HAP-1 (cell line): ENCODE data around the gene SIPA1L3.

Source experiments
- DNase-seq, 2 experiments: peaks; one replicate each; pipeline ENCODE4 v3.0.0-alpha.2; 2016 to 2020; ENCODE audit warnings: low spot score in 2 of 2
- H3K27me3 ChIP-seq: fragments of 250-450 bp; sonication (Bioruptor Pico); 2 replicates; pipeline ENCODE4 v1.5.1; 2020; ENCODE audit warnings: low read depth, mild to moderate bottlenecking, moderate library complexity
- H3K36me3 ChIP-seq: fragments of 250-450 bp; sonication (Bioruptor Pico); replicated peaks from 2 replicates; pipeline ENCODE4 v1.5.1; 2020; ENCODE audit warnings: mild to moderate bottlenecking
- H3K4me1 ChIP-seq: fragments of 250-450 bp; sonication (Bioruptor Pico); 2 replicates; pipeline ENCODE4 v1.5.1; 2020; ENCODE audit warnings: mild to moderate bottlenecking
- H3K4me3 ChIP-seq: fragments of 250-450 bp; sonication (Bioruptor Pico); 2 replicates; pipeline ENCODE4 v1.5.1; 2020; ENCODE audit warnings: mild to moderate bottlenecking, moderate library complexity
- H3K9me3 ChIP-seq: fragments of 250-450 bp; sonication (Bioruptor Pico); 2 replicates; pipeline ENCODE4 v1.5.1; 2020; ENCODE audit warnings: mild to moderate bottlenecking, moderate library complexity
- in situ Hi-C: fragments of 300-500 bp; cut with MboI; formaldehyde crosslinking; loops from 3 replicates; pipeline ENCODE4 v1.14.3; 2020; ENCODE audit warnings: low sequenced_read_pairs, inconsistent platforms, mixed read lengths

SIPA1L3 gene

DNA sequence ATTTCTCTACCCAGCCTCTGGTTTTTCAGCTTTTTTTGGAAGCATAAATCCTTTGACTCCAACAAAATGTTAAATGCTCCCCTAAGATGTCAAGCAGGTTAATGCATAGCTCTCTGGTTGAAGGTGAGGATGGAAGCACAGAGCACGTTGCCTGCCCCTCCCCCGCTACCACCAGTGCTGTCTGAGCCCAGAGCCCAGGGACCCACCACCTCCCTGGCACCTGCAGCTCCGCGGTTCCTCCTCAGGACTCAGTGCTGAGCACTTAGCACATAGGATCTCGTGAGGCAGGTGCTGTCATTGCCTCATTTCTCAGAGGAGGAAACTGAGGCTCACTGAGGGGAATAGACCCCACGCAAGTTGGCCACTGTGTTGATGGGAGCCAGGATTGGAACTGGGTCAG, 268.4 kb downstream of the SIPA1L3 start:
- Histone ChIP-seq H3K27me3 (no peaks in the 10 kb centered on the region), H3K4me1 (no peaks in the 10 kb centered on the region), H3K4me3 (no peak overlapping the region), H3K36me3 (no peaks in the 10 kb centered on the region), H3K9me3 (peaks cover 3% of the 10 kb centered on the region; the same call in 1 of the 2 replicates)
- no peak for DNase-seq
- in situ Hi-C loops = no loop called here

DNA sequence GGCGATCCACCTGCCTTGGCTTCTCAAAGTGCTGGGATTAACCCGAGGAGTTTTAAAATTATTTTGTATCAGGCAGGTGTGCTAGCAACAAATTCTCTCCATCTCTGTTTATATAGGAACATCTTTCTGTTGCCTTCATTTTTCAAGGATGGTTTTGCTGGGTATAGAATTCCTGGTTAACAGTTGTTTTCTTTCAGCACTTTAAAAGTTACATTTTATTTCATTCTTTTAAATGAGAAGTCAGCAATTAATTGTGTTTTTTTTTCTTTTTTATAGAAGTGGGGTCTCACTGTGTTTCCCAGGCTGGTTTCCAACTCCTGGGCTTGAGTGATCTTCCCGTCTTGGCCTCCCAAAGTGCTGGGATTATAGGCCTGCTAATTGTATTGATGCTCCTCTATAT, 273.1 kb downstream of the SIPA1L3 start:
- Histone ChIP-seq H3K4me1 (no peaks in the 10 kb centered on the region), H3K36me3 (no peaks in the 10 kb centered on the region), H3K9me3 (peaks cover 3% of the 10 kb centered on the region; the same call in 1 of the 2 replicates), H3K4me3 (no peak overlapping the region), H3K27me3 (no peaks in the 10 kb centered on the region)
- DNase-seq = no peak
- in situ Hi-C loops = no loop called here

DNA sequence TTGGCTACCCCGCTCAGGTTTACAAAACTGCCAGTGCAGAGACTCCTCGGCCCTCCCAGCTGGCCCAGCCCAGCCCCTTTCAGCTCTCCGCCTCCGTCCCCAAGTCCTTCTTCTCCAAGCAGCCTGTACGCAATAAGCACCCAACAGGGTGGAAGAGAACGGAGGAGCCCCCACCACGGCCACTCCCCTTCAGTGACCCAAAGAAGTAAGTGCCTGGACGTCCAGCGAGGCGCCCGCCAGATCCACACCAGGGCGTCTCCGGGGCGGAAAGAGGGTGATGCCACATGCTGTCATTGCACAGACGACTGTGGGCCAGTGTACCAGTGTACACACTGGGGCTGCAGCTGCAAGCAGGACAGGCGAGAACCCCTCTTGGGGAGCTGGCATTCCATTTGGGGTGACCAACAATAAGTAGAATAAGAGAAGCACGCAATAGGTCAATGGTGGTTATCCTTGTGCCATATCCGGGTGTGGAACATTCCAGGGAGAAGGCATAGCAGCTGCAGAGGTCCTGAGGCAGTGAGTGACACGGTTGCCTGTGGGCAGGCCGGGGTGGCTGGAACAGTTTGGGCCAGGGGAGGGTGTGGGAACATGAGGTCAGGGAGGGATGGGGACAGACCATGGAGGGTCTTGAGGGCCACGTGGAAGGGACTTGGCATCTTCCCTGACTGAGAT, 275.7 kb downstream of the SIPA1L3 start:
- DNase-seq = no peak
- Histone ChIP-seq H3K4me1 (no peaks in the 10 kb centered on the region), H3K27me3 (no peaks in the 10 kb centered on the region), H3K4me3 (no peak overlapping the region), H3K9me3 (peaks cover 3% of the 10 kb centered on the region; the same call in 1 of the 2 replicates), H3K36me3 (no peaks in the 10 kb centered on the region)
- in situ Hi-C loops = no loop called here

DNA sequence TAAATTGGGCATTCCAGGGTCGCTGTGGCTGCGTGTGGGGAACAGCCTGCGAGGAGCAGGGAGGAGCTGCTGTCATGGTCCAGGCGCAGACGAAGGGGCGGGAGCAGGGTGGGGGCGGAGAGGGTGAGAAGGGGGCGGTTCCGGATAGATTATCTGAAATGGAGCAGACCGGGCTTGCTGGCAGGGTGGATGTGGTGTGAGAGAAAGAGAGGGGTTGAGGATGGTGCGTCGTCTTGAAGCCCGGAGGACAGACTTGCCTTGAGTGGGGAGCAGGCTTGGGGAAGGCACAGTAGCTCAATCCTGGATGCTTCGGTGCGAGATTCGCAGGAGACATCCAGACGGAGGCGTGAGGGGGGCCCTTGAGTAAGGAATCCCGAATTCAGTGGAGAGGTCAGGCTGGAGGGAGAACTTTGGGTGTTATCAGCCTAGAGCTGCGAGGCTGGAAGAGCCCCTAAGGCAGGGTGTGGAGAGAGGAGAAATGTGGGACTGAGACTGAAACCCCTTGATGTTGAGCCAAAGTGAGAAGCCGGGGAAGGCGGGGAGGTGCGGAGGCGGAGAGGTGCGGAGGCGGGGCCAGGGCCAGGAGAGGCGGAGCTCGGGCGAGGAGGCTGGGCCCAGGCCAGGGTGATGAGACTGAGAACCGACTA, 276.4 kb downstream of the SIPA1L3 start:
- in situ Hi-C loops = no loop called here
- H3K27me3 ChIP-seq = no peaks in the 10 kb centered on the region
- no peaks in the 10 kb centered on the region for H3K4me1 ChIP-seq
- no peaks in the 10 kb centered on the region for H3K36me3 ChIP-seq
- H3K9me3 ChIP-seq = peaks cover 3% of the 10 kb centered on the region; the same call in 1 of the 2 replicates
- no peak overlapping the region for H3K4me3 ChIP-seq
- DNase-seq = peak in 1 of 2 experiments; percentile 49

DNA sequence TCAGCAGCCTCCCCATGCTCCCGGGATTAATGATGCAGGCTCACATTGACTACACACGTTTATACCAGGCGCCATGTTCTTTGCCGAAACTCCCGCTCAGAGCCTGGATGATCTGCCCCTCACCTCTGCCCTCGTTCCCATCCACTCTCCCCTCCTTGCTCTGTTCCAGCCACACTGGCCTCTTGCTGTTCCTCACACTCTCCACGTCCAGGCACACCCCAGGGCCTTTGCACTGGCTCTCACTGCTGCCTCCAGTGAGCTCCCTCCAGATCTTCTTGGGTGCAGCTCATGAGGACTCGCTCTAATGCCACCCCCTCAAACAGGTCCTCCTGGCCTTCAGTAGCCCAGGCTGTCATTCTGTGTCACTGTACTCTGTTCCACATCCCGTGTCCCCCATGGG, 277.8 kb downstream of the SIPA1L3 start:
- Histone ChIP-seq H3K36me3 (no peaks in the 10 kb centered on the region), H3K4me3 (no peak overlapping the region), H3K4me1 (no peaks in the 10 kb centered on the region), H3K27me3 (no peaks in the 10 kb centered on the region), H3K9me3 (peaks cover 3% of the 10 kb centered on the region; the same call in 1 of the 2 replicates)
- no peak for DNase-seq
- in situ Hi-C loops = no loop called here

DNA sequence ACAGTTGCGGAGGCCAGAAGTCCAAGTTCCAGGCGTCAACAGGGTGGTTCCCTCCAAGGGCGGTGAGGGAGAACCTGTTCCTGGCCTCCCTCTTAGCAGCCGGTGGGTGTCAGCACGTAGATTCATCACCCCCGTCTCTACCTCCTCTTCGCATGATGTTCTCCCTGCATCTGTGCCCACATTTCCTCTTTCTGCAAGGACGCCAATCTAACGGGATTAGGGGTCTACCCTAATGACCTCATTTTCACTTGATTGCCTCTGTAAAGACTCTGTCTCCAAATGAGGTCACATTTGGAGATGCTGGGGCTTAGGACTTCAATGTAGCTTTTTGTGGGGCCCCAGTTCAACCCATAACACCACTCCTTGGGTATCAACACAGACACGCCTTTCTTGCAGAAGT, 278.6 kb downstream of the SIPA1L3 start:
- Histone ChIP-seq H3K27me3 (no peaks in the 10 kb centered on the region), H3K4me3 (no peak overlapping the region), H3K4me1 (no peaks in the 10 kb centered on the region), H3K36me3 (no peaks in the 10 kb centered on the region), H3K9me3 (no peaks in the 10 kb centered on the region)
- in situ Hi-C loops = no loop called here
- DNase-seq = no peak

DNA sequence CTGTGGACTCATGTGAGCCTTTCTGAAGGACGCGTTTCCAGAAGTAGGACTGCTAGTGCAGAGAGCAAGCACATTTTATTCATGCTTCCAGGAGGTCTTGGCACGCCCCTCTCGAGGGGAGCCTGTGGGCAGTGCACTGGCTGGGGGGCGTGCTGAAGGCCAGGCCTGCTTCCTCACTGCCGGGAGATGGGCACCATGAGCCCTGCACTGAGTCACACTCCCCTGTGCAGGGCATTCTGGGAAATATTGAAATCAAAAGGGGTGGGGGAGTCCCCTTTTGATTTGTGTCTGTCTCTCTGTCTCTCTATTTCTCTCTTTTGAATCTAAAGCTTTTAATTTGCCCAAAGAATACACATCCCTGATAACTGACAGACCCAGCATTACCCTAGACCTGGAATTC, 283.1 kb downstream of the SIPA1L3 start:
- DNase-seq = no peak
- Histone ChIP-seq H3K4me3 (no peak overlapping the region), H3K9me3 (no peaks in the 10 kb centered on the region), H3K36me3 (no peaks in the 10 kb centered on the region), H3K4me1 (no peaks in the 10 kb centered on the region), H3K27me3 (no peaks in the 10 kb centered on the region)
- in situ Hi-C loops = no loop called here

DNA sequence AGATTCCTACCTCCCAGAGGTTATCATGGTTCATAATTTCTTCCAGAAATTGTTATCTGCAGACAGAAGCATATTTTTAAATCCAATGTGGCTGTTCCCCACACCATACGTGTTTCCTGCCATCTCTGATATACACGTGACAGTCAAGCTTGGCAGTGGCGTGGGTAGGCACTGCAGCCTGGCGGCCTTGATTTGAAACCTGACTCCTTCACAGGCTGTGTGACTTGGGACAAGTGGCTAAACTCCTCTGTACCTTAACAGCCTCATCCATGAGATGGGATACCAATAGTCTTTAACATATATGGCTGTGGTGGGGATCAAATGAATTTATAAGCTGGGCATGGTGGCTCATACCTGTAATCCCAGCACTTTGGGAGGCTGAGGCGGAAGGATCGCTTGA, 283.8 kb downstream of the SIPA1L3 start:
- DNase-seq = no peak
- H3K27me3 ChIP-seq = no peaks in the 10 kb centered on the region

DNA sequence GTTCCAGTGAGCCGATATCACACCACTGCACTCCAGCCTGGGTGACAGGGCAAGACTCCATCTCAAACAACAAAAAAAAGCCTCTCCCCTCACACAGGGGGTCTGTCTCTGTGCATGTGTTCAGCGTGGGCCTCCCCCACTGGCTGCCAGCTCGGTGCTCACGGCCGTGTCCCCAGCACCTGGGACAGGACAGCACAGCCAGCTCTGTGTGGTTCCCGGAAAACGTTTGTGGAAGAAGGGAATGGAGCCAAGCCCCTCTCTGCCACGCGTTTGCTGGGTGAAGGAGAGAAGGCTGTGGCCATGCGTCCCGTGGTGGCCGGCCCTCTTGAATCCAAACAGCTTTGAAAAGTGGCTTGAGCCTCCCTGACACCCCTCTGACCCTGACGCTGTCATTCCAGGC, 284.7 kb downstream of the SIPA1L3 start:
- Histone ChIP-seq H3K27me3 (no peaks in the 10 kb centered on the region), H3K9me3 (no peaks in the 10 kb centered on the region), H3K4me3 (no peak overlapping the region), H3K36me3 (no peaks in the 10 kb centered on the region), H3K4me1 (no peaks in the 10 kb centered on the region)
- DNase-seq = no peak
- in situ Hi-C loops = no loop called here

More for the DNA sequence above, 283.8 kb downstream of the SIPA1L3 start:
- in situ Hi-C loops = no loop called here
- no peaks in the 10 kb centered on the region for H3K36me3 ChIP-seq
- H3K4me1 ChIP-seq = no peaks in the 10 kb centered on the region
- no peaks in the 10 kb centered on the region for H3K9me3 ChIP-seq
- no peak overlapping the region for H3K4me3 ChIP-seq

DNA sequence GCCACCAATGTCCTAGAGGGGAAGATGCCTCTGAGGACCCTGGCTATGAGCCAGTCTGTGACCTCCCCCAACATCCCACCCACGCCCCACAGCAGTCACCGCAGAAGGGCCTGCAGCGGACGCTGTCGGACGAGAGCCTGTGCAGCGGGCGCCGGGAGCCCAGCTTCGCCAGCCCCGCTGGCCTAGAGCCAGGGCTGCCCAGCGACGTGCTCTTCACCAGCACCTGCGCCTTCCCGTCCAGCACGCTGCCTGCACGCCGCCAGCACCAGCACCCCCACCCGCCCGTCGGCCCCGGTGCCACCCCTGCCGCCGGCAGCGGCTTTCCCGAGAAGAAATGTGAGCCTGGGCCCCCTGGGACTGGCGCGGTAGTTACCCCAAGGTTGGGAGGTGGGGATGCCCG, 286.4 kb downstream of the SIPA1L3 start:
- H3K9me3 ChIP-seq = no peaks in the 10 kb centered on the region
- H3K4me1 ChIP-seq = no peaks in the 10 kb centered on the region
- H3K27me3 ChIP-seq = no peaks in the 10 kb centered on the region
- in situ Hi-C loops = no loop called here
- H3K4me3 ChIP-seq = no peak overlapping the region
- no peaks in the 10 kb centered on the region for H3K36me3 ChIP-seq
- no peak for DNase-seq

DNA sequence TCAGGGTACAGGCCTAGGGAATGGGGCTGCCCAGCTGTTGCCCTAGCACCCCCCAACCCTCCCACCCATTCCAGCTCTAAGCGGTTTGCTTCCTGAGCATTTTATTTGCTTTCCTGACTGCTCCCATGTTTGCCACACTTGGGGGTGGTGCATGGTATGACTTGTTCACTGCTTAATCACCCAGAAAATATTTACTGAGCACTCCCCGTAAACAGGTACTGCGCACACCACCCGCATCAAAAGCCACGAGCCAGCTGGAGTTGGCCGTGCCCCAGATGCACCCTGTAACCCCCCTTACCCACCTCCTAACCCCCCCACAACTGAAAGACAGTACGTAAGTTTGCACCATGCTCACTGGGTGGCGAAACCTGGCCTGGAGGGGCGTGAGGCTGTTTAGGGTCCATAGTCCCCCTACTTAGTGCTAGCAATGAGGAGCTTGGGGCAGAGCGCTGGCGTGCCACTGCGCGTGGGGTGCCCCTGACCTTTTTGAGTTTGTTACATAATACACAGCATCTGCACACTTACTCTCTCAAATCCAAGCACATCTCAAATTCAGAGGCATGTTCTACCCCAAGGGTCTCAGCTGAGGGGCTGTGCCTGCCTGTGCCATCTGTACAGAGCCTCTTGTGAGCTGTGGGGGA, 287.2 kb downstream of the SIPA1L3 start:
- no peaks in the 10 kb centered on the region for H3K4me1 ChIP-seq
- H3K4me3 ChIP-seq = no peak overlapping the region
- in situ Hi-C loops = no loop called here
- H3K27me3 ChIP-seq = no peaks in the 10 kb centered on the region
- no peaks in the 10 kb centered on the region for H3K36me3 ChIP-seq
- H3K9me3 ChIP-seq = no peaks in the 10 kb centered on the region
- DNase-seq = no peak

DNA sequence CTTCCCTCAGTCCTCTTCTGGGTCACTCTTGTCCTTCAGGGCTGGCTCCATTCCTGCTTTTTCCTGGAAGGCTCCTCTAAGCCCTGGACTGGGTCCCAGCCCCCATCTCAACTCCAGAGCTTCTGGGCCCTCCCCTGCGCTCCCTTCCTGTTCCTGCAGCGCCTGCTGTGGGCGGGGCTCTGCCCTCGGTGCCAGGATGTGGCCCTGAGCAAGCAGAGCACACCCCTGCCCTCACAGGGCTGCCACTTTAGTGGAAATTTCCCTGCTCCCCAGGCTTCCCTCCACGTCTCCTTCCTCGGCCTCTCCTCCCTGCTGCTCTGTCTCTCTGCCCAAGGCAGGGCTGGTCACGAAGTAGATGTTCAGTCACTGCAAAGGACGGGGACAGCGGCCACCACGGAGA, 288.2 kb downstream of the SIPA1L3 start:
- no peak for DNase-seq
- no peaks in the 10 kb centered on the region for H3K9me3 ChIP-seq
- no peaks in the 10 kb centered on the region for H3K4me1 ChIP-seq
- in situ Hi-C loops = no loop called here
- no peak overlapping the region for H3K4me3 ChIP-seq
- no peaks in the 10 kb centered on the region for H3K27me3 ChIP-seq
- no peaks in the 10 kb centered on the region for H3K36me3 ChIP-seq

DNA sequence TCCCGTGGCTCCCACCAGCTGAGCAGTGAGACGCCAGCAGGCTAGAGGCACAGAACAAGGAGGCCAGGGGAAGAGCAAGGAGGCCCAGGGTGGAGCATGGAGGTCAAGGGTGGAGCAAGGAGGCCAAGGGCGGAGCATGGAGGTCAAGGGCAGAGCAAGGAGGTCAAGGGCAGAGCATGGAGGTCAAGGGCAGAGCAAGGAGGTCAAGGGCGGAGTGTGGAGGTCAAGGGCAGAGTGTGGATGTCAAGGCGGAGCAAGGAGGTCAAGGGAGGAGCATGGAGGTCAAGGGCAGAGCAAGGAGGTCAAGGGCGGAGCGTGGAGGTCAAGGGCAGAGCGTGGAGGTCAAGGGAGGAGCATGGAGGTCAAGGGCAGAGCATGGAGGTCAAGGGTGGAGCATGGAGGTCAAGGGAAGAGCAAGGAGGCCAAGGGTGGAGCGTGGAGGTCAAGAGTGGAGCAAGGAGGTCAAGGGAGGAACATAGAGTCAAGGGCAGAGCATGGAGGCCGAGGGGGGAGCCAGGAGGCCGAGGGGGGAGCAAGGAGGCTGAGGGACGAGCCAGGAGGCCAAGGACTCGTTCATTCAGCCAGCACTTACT, 289.3 kb downstream of the SIPA1L3 start:
- Histone ChIP-seq H3K36me3 (no peaks in the 10 kb centered on the region), H3K27me3 (no peaks in the 10 kb centered on the region), H3K4me3 (no peak overlapping the region), H3K9me3 (no peaks in the 10 kb centered on the region), H3K4me1 (no peaks in the 10 kb centered on the region)
- in situ Hi-C loops = no loop called here
- no peak for DNase-seq
